ENCODE data around the gene CPNE7. TPM values are rescaled to one million over a fixed set of nuclear protein-coding genes. Genes with fewer than 3 reads are reported as not detected.

The CPNE7 gene
- total and polyA plus RNA-seq, 8 donors, result 0.92 to 6.2 (median 1.8) TPM; not detected in 1

DNA sequence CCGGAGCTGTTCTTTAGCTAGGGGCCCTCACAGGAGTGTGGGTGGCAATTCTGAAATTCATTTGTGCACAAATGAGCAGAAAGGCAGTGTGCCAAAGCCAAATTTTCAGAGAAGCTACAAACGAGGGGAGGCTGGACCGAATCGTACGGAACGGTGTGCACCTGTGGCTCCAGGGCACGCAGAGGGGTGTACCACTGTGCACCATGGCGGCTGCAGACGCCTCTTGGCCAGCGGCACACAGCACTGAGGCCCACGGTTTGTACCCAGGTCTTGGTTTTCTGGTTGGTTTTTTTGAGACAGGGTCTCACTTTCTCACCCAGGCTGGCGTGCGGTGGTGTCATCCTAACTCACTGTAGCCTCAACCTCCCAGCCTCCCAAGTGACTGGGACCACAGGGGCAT, 67.0 kb downstream of the CPNE7 start:
- H3K4me1 ChIP-seq, result peaks cover 8 to 22% (median 18%) of the 10 kb centered on the region in 4 donors
- no peak overlapping the region for H3K4me3 ChIP-seq
- intact Hi-C loops (cut with DNase I; ENCODE audit: low total_unique reads), result loop anchor here (10.0 kb wide), 1 partner anchor 68 kb away; the partner anchor contains the start of gene CPNE7
- peaks cover 0 to 10% (median 0%) of the 10 kb centered on the region in 3 donors for H3K27me3 ChIP-seq
- TF ChIP-seq EP300 (IDR thresholded peaks at IDR 0.05), result no peak
- no peak for TF ChIP-seq POLR2A (IDR thresholded peaks at IDR 0.05)
- TF ChIP-seq, protein P1, sequence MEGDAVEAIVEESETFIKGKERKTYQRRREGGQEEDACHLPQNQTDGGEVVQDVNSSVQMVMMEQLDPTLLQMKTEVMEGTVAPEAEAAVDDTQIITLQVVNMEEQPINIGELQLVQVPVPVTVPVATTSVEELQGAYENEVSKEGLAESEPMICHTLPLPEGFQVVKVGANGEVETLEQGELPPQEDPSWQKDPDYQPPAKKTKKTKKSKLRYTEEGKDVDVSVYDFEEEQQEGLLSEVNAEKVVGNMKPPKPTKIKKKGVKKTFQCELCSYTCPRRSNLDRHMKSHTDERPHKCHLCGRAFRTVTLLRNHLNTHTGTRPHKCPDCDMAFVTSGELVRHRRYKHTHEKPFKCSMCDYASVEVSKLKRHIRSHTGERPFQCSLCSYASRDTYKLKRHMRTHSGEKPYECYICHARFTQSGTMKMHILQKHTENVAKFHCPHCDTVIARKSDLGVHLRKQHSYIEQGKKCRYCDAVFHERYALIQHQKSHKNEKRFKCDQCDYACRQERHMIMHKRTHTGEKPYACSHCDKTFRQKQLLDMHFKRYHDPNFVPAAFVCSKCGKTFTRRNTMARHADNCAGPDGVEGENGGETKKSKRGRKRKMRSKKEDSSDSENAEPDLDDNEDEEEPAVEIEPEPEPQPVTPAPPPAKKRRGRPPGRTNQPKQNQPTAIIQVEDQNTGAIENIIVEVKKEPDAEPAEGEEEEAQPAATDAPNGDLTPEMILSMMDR (IDR thresholded peaks at IDR 0.05), result no peak
- no peak for TF ChIP-seq POLR2AphosphoS5 (IDR thresholded peaks at IDR 0.05)
- peaks cover 30 to 37% (median 35%) of the 10 kb centered on the region in 4 donors for H3K36me3 ChIP-seq
- H3K27ac ChIP-seq, result no peak overlapping the region
- WGBS, 5 donors, result 71 to 82% (median 74%) methylated on average over 13 of the region's 13 CpGs
- no peak for DNase-seq
- no peaks in the 10 kb centered on the region for H3K9me3 ChIP-seq

DNA sequence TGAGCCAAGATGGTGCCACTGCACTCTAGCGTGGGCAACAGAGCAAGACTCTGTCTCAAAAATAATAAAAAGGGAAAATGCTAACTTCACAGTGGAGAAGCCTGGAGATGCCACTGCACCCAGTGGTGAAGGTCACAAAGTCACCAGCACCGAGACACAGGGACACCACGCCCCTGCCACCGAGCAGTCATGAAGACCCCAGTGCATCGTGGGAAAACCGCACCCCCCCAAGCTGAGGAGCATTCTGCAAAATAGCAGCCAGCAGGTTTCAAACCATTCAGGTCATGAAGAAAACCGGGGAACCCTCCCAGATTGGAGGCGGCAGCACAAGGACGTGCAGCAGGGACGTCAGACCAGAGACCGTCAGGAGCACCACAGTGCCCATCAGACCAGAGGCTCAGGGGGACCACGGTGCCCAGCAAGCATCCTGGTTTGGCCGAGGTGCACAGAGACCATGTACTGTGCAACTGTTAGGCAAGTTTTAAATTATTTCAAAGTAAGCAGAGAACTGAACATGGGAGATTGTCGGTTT, 68.3 kb downstream of the CPNE7 start:
- no peak for DNase-seq
- Histone ChIP-seq H3K4me1 (peaks cover 8 to 22% (median 18%) of the 10 kb centered on the region in 4 donors), H3K27ac (no peak overlapping the region), H3K27me3 (peaks cover 0 to 10% (median 0%) of the 10 kb centered on the region in 3 donors), H3K9me3 (no peaks in the 10 kb centered on the region), H3K4me3 (no peak overlapping the region), H3K36me3 (peaks cover 30 to 44% (median 41%) of the 10 kb centered on the region in 4 donors)
- WGBS, 5 donors, result 64 to 80% (median 77%) methylated on average over 10 to 14 of the region's 14 CpGs
- intact Hi-C loops (cut with DNase I; ENCODE audit: low total_unique reads), result loop anchor here (10.0 kb wide), 1 partner anchor 69 kb away; the partner anchor contains the start of gene CPNE7
- no peak for TF ChIP-seq POLR2AphosphoS5 (IDR thresholded peaks at IDR 0.05)
- no peak for TF ChIP-seq POLR2A (IDR thresholded peaks at IDR 0.05)
- TF ChIP-seq EP300 (IDR thresholded peaks at IDR 0.05), result no peak
- TF ChIP-seq, protein P1 (IDR thresholded peaks at IDR 0.05), result no peak

DNA sequence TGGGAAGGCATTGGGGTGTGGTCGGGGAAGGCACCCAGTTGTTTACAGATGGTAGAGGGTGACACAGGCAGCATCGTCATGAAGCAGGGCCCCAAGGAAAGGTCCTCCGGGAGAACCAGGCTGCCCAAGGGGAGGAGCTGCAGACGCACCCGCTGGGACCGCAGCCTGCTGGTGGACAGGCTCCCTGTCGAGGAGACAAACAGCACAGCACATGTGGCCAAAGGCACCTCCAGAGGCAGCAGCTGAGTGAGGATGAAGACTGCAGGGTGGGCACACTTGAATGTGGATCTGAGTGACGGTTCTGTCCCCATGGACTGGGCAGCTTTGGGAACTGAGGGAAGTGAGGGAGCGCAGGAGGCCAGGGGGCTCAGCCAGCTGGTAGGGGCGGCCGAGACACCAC, 69.6 kb downstream of the CPNE7 start:
- intact Hi-C loops (cut with DNase I; ENCODE audit: low total_unique reads), result loop anchor here (10.0 kb wide), 1 partner anchor 70 kb away; the partner anchor contains the start of gene CPNE7
- no peak overlapping the region for H3K27ac ChIP-seq
- no peak for DNase-seq
- H3K4me1 ChIP-seq, result peaks cover 8 to 19% (median 14%) of the 10 kb centered on the region in 4 donors
- TF ChIP-seq, protein P1 (IDR thresholded peaks at IDR 0.05), result no peak
- no peak for TF ChIP-seq POLR2A (IDR thresholded peaks at IDR 0.05)
- TF ChIP-seq POLR2AphosphoS5 (IDR thresholded peaks at IDR 0.05), result no peak
- no peak for TF ChIP-seq EP300 (IDR thresholded peaks at IDR 0.05)
- no peak overlapping the region for H3K4me3 ChIP-seq
- H3K27me3 ChIP-seq, result peaks cover 0 to 1% (median 0%) of the 10 kb centered on the region in 3 donors
- H3K9me3 ChIP-seq, result no peaks in the 10 kb centered on the region
- WGBS, 5 donors, result 64 to 87% (median 79%) methylated on average over 4 to 11 of the region's 11 CpGs
- H3K36me3 ChIP-seq, result peaks cover 35 to 56% (median 54%) of the 10 kb centered on the region in 4 donors

DNA sequence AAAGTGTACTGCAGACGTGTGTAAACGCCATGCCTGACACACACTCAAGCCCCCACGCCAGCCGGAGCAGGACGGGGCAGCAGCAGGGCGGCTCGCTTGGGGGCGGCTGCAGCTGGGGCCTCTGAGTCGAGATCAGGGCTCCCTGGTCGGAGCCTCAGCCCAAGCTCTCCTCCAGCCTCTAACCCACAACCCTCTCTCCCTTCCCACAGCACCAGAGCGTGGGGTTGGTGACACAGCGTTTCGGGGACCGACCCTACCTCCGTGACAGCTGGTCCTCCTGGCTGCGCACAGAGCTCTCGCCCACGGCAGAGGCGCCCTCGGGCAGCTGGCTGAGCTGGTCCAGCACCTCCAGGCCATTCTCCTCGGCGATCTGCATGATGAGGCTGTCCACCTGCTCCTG, 70.7 kb downstream of the CPNE7 start:
- Histone ChIP-seq H3K4me3 (no peak overlapping the region), H3K9me3 (no peaks in the 10 kb centered on the region), H3K27me3 (no peaks in the 10 kb centered on the region), H3K27ac (no peak overlapping the region), H3K36me3 (peaks cover 37 to 68% (median 66%) of the 10 kb centered on the region in 4 donors), H3K4me1 (peaks cover 0 to 14% (median 4%) of the 10 kb centered on the region in 4 donors)
- no peak for DNase-seq
- 94 to 97% (median 96%) methylated on average over 12 to 22 of the region's 22 CpGs for WGBS, 5 donors
- no peak for TF ChIP-seq EP300 (IDR thresholded peaks at IDR 0.05)
- no peak for TF ChIP-seq POLR2AphosphoS5 (IDR thresholded peaks at IDR 0.05)
- no peak for TF ChIP-seq POLR2A (IDR thresholded peaks at IDR 0.05)
- TF ChIP-seq, protein P1 (IDR thresholded peaks at IDR 0.05), result no peak
- intact Hi-C loops (cut with DNase I; ENCODE audit: low total_unique reads), result loop anchor here (10.0 kb wide), 1 partner anchor 71 kb away; the partner anchor contains the start of gene CPNE7

Small RNA genes within 50 kb of the gene (small RNA-seq; reads per million reads assigned to genes)
- 0 reads per million in 4 donors for gene SNORD68

Other genes with a start within 250 kb of the CPNE7 start
- gene ANKRD11, start 85.2 kb upstream of the CPNE7 start, total RNA-seq, result 100 to 1,000 TPM in 4 of 5 donors, 10 to 100 TPM in 1; 60.2 to 350 (median 136) TPM
- 10 to 100 TPM; 25.4 to 39.0 (median 38.8) TPM for gene ANKRD11, start 85.2 kb upstream of the CPNE7 start, polyA plus RNA-seq
- 100 to 1,000 TPM; 150 to 363 (median 174) TPM for gene SPG7, start 67.4 kb upstream of the CPNE7 start, total RNA-seq
- 10 to 100 TPM; 30.0 to 77.2 (median 32.2) TPM for gene SPG7, start 67.4 kb upstream of the CPNE7 start, polyA plus RNA-seq
- 1,000 to 10,000 TPM; 2,053 to 4,705 (median 3,295) TPM for gene RPL13, start 15.1 kb upstream of the CPNE7 start, total RNA-seq
- over 10,000 TPM in 1 of 3 donors, 1,000 to 10,000 TPM in 2; 7,322 to 10,054 (median 9,037) TPM for gene RPL13, start 15.1 kb upstream of the CPNE7 start, polyA plus RNA-seq
- 10 to 100 TPM in 1 of 5 donors, 1 to 10 TPM in 1, under 1 TPM in 1, not detected in 2; 0.58 to 12.3 (median 4.8) TPM for gene DPEP1, start 37.9 kb downstream of the CPNE7 start, total RNA-seq
- 1 to 10 TPM in 1 of 3 donors, under 1 TPM in 2; 0.23 to 1.4 (median 0.62) TPM for gene DPEP1, start 37.9 kb downstream of the CPNE7 start, polyA plus RNA-seq
- gene CHMP1A, start 82.0 kb downstream of the CPNE7 start, total RNA-seq, result 100 to 1,000 TPM in 1 of 5 donors, 10 to 100 TPM in 4; 20.1 to 146 (median 61.7) TPM
- gene CHMP1A, start 82.0 kb downstream of the CPNE7 start, polyA plus RNA-seq, result 100 to 1,000 TPM in 1 of 3 donors, 10 to 100 TPM in 2; 56.4 to 106 (median 62.1) TPM
- 100 to 1,000 TPM in 1 of 5 donors, 10 to 100 TPM in 2, 1 to 10 TPM in 2; 3.2 to 181 (median 12.3) TPM for gene SPATA33, start 82.1 kb downstream of the CPNE7 start, total RNA-seq
- gene SPATA33, start 82.1 kb downstream of the CPNE7 start, polyA plus RNA-seq, result 10 to 100 TPM in 1 of 3 donors, 1 to 10 TPM in 2; 6.4 to 21.2 (median 9.9) TPM
- 100 to 1,000 TPM in 3 of 5 donors, 10 to 100 TPM in 2; 40.9 to 256 (median 133) TPM for gene CDK10, start 110.9 kb downstream of the CPNE7 start, total RNA-seq
- gene CDK10, start 110.9 kb downstream of the CPNE7 start, polyA plus RNA-seq, result 100 to 1,000 TPM in 1 of 3 donors, 10 to 100 TPM in 2; 60.0 to 106 (median 67.1) TPM
- gene SPATA2L, start 125.9 kb downstream of the CPNE7 start, total RNA-seq, result 10 to 100 TPM in 3 of 5 donors, 1 to 10 TPM in 1, not detected in 1; 9.7 to 41.4 (median 32.3) TPM
- gene SPATA2L, start 125.9 kb downstream of the CPNE7 start, polyA plus RNA-seq, result 10 to 100 TPM; 10.6 to 12.8 (median 12.2) TPM
- gene VPS9D1, start 145.1 kb downstream of the CPNE7 start, total RNA-seq, result 10 to 100 TPM in 2 of 5 donors, 1 to 10 TPM in 3; 2.7 to 43.2 (median 4.3) TPM
- gene VPS9D1, start 145.1 kb downstream of the CPNE7 start, polyA plus RNA-seq, result 10 to 100 TPM in 2 of 3 donors, 1 to 10 TPM in 1; 6.3 to 23.7 (median 11.4) TPM
- gene ZNF276, start 145.8 kb downstream of the CPNE7 start, total RNA-seq, result 100 to 1,000 TPM in 3 of 5 donors, 10 to 100 TPM in 2; 27.2 to 418 (median 105) TPM
- gene ZNF276, start 145.8 kb downstream of the CPNE7 start, polyA plus RNA-seq, result 10 to 100 TPM; 11.0 to 24.5 (median 13.6) TPM
- 100 to 1,000 TPM in 2 of 5 donors, 10 to 100 TPM in 3; 10.7 to 276 (median 29.3) TPM for gene FANCA, start 240.9 kb downstream of the CPNE7 start, total RNA-seq
- 10 to 100 TPM in 1 of 3 donors, 1 to 10 TPM in 2; 3.8 to 10.4 (median 6.1) TPM for gene FANCA, start 240.9 kb downstream of the CPNE7 start, polyA plus RNA-seq